Stomach (tissue), 4 donors: ENCODE data around the gene ZBTB42.

Source experiments
- POLR2A ChIP-seq, 4 donors: fragments of 450-650 bp; IDR thresholded peaks; one replicate each; pipeline ENCODE4 v1.6.1; 2016; ENCODE audit warnings: antibody characterized with exemption in 4 of 4, control low read depth in 2 of 4, mild to moderate bottlenecking in 1 of 4, moderate library complexity in 1 of 4
- POLR2AphosphoS5 ChIP-seq, 3 donors: sonication (generic); formaldehyde crosslinking; IDR thresholded peaks; one replicate each; pipeline ENCODE4 v1.6.1; 2016; ENCODE audit warnings: antibody characterized with exemption in 3 of 3
- TF ChIP-seq, protein P1 (sequence below), 7 experiments: fragments of 450-650 bp in 4 of 7; fragments of 200-600 bp in 3 of 7; sonication (generic) in 3 of 7; IDR thresholded peaks; one replicate each; pipeline ENCODE4 v1.5.1; 2016 to 2019; ENCODE audit warnings: antibody characterized with exemption in 7 of 7, control low read depth in 2 of 7, mild to moderate bottlenecking in 1 of 7

- TF ChIP-seq, protein P1, sequence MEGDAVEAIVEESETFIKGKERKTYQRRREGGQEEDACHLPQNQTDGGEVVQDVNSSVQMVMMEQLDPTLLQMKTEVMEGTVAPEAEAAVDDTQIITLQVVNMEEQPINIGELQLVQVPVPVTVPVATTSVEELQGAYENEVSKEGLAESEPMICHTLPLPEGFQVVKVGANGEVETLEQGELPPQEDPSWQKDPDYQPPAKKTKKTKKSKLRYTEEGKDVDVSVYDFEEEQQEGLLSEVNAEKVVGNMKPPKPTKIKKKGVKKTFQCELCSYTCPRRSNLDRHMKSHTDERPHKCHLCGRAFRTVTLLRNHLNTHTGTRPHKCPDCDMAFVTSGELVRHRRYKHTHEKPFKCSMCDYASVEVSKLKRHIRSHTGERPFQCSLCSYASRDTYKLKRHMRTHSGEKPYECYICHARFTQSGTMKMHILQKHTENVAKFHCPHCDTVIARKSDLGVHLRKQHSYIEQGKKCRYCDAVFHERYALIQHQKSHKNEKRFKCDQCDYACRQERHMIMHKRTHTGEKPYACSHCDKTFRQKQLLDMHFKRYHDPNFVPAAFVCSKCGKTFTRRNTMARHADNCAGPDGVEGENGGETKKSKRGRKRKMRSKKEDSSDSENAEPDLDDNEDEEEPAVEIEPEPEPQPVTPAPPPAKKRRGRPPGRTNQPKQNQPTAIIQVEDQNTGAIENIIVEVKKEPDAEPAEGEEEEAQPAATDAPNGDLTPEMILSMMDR (IDR thresholded peaks at IDR 0.05), result no peak
- TF ChIP-seq POLR2A (IDR thresholded peaks at IDR 0.05) (no peak), POLR2AphosphoS5 (IDR thresholded peaks at IDR 0.05) (no peak)
Measured at GRCh38 chr14:104818714-104819161, 17.8 kb downstream of the ZBTB42 start.
